Myocyte (in vitro differentiated cells): ENCODE data around the gene NHERF2. TPM values are rescaled to one million over a fixed set of nuclear protein-coding genes. Genes with fewer than 3 reads are reported as not detected.

ENCODE experiments used
- DNase-seq: peaks from one replicate; pipeline ENCODE4 v3.0.0-alpha.2; 2012; ENCODE audit warnings: low read depth
- total RNA-seq: library from RNA; depleted of rRNA; stranded (reverse); fragments of >200 nt; gene quantifications from 2 replicates; pipeline ENCODE4 v1.2.3, GENCODE V29; 2014

NHERF2 gene
- total RNA-seq, 1 donor from 2014 or later = 38.1 TPM

DNA sequence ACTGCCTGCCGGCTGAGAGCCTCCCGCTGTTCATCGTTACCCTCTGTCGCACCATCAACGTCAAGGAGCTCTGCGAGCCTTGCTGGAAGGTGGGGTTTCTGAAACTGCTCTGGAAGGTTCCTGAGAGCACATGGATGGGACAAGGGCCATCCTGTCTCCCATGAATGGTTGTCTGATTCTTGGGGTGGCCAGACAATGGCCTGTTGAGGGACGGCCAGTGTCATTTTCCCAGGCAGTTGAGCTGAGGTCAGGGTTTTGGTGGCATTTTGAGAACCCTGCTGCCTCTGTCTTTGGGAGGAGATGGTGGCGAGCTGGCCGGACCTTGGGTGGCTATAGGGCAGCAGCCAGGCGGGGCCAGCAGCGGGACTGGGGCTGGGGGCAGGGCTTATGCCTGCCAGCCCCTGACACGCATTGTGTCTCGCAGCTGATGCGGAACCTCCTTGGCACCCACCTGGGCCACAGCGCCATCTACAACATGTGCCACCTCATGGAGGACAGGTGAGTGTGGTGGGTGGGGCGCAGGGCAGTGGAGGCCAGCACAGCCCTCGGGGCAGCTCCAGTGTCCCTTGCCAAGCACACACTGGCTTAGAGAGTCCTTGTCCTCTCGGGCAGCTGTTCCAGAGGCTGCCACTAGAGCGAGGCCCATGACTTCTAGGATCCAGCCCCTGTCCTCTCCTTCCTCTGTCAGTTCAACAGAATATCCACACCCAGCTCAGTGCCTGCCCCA lies 30.1 kb downstream of the NHERF2 start:
- DNase-seq = no peak

- no peak for DNase-seq
Observed at GRCh38 chr16:2057438-2057837, 30.7 kb downstream of the NHERF2 start.

GRCh38 chr16:2058420-2058819 lies 31.7 kb downstream of the NHERF2 start:
- DNase-seq = no peak

- DNase-seq = no peak
Observed at GRCh38 chr16:2058872-2059271, 32.2 kb downstream of the NHERF2 start.

DNA sequence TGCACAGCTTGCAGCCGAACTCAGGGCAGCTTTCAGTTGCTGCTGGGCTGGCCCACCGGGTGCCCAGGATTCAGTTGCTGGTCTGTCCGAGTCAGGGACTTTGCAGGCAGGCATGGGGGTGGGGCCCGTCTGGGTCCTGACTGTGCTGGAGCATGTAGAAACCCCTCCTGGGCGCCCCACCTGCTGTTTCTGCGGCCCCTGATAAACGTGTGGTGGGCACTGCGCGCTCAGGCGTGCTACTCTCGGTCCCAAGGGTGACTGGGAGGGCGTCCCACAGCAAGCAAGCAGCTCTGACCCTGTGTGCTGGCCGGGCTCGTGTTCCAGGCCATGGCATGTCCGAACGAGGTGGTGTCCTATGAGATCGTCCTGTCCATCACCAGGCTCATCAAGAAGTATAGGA lies 33.6 kb downstream of the NHERF2 start:
- DNase-seq = no peak

DNA sequence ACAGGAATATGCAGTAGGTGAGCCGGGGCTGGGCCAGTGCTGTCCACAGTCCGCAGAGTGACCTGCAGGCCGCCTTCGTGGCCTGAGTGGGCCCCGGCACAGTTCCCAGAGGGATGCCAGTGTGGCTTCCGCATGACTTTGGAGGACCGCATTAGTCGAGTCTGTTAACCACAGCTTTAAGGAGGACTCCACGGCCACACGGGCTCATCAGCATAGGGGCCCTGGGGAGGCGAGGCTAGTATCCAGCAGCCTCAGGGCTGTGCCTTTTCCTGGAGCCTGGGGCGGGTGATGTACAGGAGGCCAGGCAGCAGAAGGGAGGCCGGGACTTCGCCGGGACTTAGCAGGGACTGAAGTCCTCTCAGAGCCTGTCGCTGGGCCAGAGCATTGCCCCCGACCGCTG lies 34.3 kb downstream of the NHERF2 start:
- DNase-seq = no peak

DNA sequence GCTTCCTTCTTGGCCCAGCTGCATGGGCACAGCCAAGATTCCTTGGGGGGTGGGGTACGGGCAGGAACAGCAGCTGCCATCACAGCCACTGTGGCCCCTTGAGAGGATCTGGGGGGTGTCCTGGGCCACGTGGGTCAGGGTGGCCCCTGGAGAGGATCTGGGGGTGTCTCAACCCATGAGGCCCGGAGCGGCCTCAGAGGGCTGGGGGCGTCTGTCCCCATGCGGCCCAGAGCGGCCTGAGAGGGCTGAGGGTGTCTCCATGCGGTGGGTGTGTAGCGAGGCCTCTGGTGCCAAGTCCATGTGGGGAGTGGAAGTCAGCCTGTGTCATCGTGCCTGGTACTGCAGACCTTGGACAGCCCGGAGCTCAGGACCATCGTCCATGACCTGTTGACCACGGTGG lies 34.8 kb downstream of the NHERF2 start:
- DNase-seq = no peak

GRCh38 chr16:2062801-2063200 lies 36.1 kb downstream of the NHERF2 start:
- no peak for DNase-seq

GRCh38 chr16:2063861-2064260 lies 37.2 kb downstream of the NHERF2 start:
- no peak for DNase-seq

DNA sequence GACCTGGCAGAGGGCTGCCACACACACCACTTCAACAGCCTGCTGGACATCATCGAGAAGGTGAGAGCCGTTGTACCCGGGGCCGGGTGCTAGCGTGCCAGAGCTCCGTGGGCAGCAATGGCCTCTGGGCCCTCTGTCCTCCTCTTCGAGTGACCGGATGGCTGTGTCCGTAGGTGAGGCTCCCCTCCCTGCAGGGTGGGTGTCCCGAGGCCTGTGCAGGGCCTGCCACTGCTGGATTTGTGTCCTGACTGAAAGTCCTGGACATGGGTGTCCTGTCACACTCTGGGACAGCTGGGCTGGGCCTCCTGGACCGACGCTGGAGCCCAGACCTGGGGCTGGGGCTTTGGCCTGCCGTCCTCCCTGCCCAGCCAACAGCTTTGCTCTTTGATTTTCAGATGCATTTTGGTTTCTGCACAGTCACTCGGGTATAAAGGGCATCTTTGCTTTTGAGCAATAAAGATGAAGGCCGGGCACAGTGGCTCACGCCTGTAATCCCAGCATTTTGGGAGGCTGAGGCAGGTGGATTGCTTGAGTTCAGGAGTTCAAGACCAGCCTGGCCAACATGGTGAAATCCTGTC lies 37.8 kb downstream of the NHERF2 start:
- DNase-seq = no peak

DNA sequence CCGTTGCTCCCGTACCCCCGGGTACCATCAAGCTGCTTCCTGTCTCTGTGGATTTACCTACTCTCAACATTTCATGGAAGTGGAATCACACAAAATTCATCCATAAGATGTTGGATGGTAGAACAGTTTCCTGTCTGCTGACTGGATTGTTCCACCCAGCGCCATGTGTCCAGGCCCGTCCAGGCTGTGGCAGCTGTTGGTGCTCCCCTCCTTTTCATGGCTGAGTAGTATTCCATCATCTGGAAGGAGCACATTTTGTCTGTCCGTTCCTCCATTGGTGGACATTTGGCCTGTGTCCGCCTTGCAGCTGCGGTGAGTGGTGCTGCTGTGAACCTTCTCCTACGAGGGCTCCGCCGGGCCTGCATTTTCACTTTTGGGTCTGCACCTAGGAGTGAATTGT lies 39.4 kb downstream of the NHERF2 start:
- DNase-seq = no peak

DNA sequence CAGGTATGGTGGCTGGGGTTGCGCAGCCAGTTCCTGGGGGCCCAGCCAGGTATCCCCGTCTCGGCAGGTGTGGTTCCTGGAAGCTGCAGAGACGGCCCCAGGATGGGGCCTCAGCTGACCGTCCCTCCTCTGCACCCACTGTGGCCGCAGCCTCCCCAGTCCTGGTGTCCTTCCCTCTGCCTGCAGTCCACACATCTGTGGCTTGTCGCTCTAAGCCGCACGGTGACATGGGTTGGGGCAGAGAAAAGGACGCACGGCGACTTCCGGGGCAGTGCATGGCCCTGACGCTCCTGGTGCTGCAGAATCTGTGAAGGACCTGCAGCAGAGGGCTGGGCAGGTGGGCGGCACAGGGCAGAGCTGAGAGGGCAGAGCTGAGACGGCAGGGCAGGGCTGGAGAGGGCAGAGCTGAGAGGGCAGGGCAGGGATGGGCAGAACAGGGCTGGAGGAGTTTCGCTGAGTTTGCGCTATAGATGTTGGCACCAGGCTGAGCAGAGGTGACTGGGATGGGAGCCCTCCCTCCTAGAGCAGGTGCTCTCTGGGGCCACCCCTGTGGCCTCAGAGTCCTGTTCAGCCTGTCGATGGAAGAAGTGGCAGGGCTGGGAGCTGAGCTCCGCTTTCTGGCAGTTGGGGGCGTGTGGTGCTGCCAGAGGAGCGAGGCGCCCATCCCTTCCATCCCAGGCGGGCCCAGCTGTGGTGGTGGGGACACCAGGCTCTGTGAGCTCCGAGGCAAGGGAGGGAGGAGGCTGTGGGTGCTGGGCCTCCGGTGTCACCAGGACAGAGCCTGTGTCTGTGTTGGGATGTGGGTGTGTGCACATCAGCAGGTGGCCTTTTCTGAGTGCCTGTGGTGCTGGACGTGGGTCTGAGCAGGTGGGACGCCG lies 44.1 kb downstream of the NHERF2 start:
- DNase-seq = no peak

DNA sequence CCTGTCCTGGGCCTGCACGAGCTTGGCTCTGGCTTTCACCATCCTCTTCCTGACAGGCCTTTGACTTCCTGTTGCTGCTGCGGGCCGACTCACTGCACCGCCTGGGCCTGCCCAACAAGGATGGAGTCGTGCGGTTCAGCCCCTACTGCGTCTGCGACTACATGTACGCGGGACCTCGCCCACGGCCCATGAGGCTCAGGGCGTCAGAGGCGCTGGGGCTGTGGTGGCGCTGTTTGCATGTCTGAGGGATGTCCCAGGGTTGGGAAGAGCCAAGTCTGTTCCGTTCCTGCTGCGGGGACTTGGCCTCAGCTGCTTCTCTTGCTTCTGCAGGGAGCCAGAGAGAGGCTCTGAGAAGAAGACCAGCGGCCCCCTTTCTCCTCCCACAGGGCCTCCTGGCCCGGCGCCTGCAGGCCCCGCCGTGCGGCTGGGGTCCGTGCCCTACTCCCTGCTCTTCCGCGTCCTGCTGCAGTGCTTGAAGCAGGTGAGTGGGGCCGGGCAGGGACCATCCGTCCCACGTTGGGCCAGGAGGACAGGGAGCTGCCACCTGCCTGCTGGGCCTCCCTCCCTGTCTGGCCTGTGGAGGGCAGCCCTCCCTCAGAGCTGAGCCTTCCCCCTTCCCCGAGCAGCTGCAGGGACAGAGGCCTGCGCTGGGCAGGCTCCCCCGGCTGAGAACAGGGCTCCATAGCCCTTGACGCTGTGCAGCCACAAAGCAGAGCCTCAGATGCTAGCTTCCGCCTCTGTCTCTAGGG lies 44.9 kb downstream of the NHERF2 start:
- DNase-seq = no peak

DNA sequence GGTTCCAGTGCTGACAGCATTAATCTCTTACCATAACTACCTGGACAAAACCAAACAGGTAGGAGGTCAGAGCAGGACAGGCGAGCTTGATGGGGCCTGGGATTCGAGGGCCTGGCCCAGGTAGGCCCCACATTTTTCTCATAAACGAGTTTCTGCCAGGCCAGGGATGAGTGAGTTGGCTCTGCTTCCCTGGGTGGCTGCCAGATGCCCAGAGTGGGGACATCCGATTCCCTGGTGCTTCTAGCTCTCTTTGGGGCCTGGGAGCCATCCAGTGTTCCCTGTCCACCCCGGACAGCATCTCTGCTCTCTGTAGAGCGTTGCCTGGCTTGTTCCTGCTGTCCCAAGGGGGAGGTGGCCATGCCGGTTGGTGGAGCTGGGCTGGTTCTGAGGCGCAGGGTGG lies 46.2 kb downstream of the NHERF2 start:
- no peak for DNase-seq

DNA sequence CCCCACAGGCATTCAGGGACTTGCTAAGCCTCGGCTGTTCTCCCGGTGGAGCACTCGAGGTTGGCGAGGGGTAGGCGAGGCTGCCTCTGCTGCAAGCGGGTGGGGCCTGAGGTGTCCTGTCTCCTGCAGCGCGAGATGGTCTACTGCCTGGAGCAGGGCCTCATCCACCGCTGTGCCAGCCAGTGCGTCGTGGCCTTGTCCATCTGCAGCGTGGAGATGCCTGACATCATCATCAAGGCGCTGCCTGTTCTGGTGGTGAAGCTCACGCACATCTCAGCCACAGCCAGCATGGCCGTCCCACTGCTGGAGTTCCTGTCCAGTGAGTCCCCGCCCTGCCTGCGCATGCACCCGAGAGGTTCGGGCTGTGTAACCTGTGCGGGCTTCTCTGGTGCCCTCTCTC lies 47.4 kb downstream of the NHERF2 start:
- no peak for DNase-seq

DNA sequence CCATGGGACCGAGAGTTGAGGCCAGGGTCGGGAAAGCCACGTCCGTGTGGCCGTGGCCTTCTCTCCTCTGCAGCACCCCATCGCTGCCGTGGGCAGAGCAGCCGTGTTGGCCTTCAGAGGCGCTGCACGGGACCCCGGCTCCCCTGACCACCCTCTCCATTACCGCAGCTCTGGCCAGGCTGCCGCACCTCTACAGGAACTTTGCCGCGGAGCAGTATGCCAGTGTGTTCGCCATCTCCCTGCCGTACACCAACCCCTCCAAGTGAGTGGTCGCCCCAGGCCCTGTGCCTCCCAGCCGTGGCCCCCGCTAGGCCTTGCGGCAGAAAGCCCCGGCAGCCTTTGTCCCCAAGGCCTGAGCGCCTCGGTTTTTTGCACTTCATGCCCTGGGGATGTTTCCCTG lies 48.9 kb downstream of the NHERF2 start:
- DNase-seq = no peak

GRCh38 chr16:2076072-2076865 lies 49.6 kb downstream of the NHERF2 start:
- no peak for DNase-seq

DNA sequence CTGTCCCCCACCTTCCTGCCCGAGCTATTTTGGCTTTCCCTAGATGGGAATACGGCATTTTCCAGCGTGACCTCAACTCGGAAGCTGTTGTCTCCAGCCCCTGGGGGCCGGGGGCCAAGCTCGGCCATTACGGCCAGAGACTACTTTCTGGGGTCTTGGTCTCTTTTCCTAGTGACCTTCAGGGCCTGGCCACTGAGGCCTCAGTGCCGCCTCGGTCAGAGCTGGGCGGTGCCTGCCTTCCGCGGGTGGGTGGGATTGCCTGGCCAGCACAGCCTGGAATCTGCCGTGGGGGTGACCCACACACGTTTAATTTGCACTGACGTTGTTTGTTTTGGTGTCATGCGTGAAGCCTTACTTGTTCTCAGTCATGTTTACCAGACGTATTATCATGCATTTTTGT lies 50.3 kb downstream of the NHERF2 start:
- no peak for DNase-seq

- DNase-seq = no peak
Observed at GRCh38 chr16:2077696-2078095, 51.0 kb downstream of the NHERF2 start.

DNA sequence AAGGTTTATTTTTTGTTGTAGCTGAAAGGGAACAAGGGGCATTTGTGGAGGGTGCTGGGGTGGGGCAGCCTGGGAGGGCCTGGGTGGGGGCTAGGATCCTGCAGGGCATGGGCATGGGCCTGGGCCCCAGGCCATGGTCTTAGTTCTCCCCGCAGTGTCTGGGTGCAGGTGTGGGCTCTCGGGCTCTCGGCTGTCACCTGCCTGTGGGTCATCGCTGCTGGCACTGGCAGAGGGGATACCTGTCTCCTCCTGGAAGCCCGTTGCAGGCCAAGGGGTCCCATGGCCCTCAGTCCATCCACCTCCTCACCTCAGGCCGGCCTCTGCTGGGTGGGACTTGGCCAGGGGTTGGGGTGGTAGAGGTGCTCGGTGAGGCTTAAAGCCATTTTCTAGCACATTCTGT lies 51.4 kb downstream of the NHERF2 start:
- no peak for DNase-seq

- no peak for DNase-seq
Observed at GRCh38 chr16:2078691-2079090, 52.0 kb downstream of the NHERF2 start.
